Neuronal stem cell (in vitro differentiated cells): ENCODE results near the gene XKR8.

ENCODE experiments used
- DNase-seq: peaks from one replicate; pipeline ENCODE4 v3.0.0-alpha.2; 2013; ENCODE audit warnings: low spot score
- H2AFZ ChIP-seq: one replicate; pipeline ENCODE4 v1.6.1; 2013; ENCODE audit warnings: mild to moderate bottlenecking, low read length, inconsistent platforms
- H2AK5ac ChIP-seq: 2 replicates; pipeline ENCODE4 v1.6.1; 2013; ENCODE audit warnings: low read depth, mild to moderate bottlenecking, inconsistent platforms, low read length, moderate library complexity, mixed read lengths
- H2BK120ac ChIP-seq: 2 replicates; pipeline ENCODE4 v1.6.1; 2013; ENCODE audit warnings: low read depth, mild to moderate bottlenecking, inconsistent platforms, low read length, moderate library complexity, mixed read lengths
- H2BK12ac ChIP-seq: one replicate; pipeline ENCODE4 v1.6.1; 2013; ENCODE audit warnings: low read length, inconsistent platforms
- H2BK15ac ChIP-seq: 2 replicates; pipeline ENCODE4 v1.6.1; 2013; ENCODE audit warnings: mild to moderate bottlenecking, low read length, inconsistent platforms, mixed read lengths
- H2BK5ac ChIP-seq: one replicate; pipeline ENCODE4 v1.6.1; 2013; ENCODE audit warnings: inconsistent platforms, mild to moderate bottlenecking, low read length, moderate library complexity
- H3K14ac ChIP-seq: one replicate; pipeline ENCODE4 v1.6.1; 2013; ENCODE audit warnings: low read length, inconsistent platforms
- H3K18ac ChIP-seq: 2 replicates; pipeline ENCODE4 v1.6.1; 2013; ENCODE audit warnings: low read length, inconsistent platforms
- H3K23ac ChIP-seq: 2 replicates; pipeline ENCODE4 v1.6.1; 2013; ENCODE audit warnings: low read depth, mild to moderate bottlenecking, mixed read lengths, low read length, inconsistent platforms; ENCODE audit not compliant: poor library complexity
- H3K27ac ChIP-seq: replicated peaks from 3 replicates; pipeline ENCODE4 v1.5.1; 2013; ENCODE audit warnings: low read length, inconsistent platforms
- H3K27me3 ChIP-seq, 3 experiments: 2 replicates each; pipeline ENCODE4 v1.6.1; 2013; ENCODE audit warnings: low read length in 3 of 3, mild to moderate bottlenecking in 2 of 3, inconsistent platforms in 1 of 3, low read depth in 1 of 3, mixed read lengths in 1 of 3, moderate library complexity in 1 of 3; ENCODE audit not compliant: control insufficient read depth in 3 of 3, insufficient read depth in 3 of 3
- H3K36me3 ChIP-seq, 2 donors: replicated peaks in 1 of 2; 2 replicates each; pipeline ENCODE4 v1.6.1; 2013; ENCODE audit warnings: low read length in 2 of 2; ENCODE audit not compliant: control insufficient read depth in 2 of 2, insufficient read depth in 2 of 2
- H3K4ac ChIP-seq: 2 replicates; pipeline ENCODE4 v1.6.1; 2013; ENCODE audit warnings: inconsistent platforms, mild to moderate bottlenecking, low read length, moderate library complexity
- H3K4me1 ChIP-seq, 2 donors: 1 replicate in 1 of 2; 2 replicates in 1 of 2; pipeline ENCODE4 v1.6.1; 2013; ENCODE audit warnings: low read length in 2 of 2, low read depth in 1 of 2; ENCODE audit not compliant: control insufficient read depth in 2 of 2, insufficient read depth in 1 of 2
- H3K4me2 ChIP-seq: one replicate; pipeline ENCODE4 v1.6.1; 2013; ENCODE audit warnings: mild to moderate bottlenecking, low read length, inconsistent platforms; ENCODE audit not compliant: insufficient read depth, poor library complexity, severe bottlenecking
- H3K4me3 ChIP-seq, 2 donors: 2 replicates each; pipeline ENCODE4 v1.5.1; 2013; ENCODE audit warnings: low read length in 2 of 2, mild to moderate bottlenecking in 2 of 2, inconsistent platforms in 1 of 2, moderate library complexity in 1 of 2
- H3K79me1 ChIP-seq: one replicate; pipeline ENCODE4 v1.6.1; 2013; ENCODE audit warnings: low read depth, mild to moderate bottlenecking, inconsistent platforms, low read length, moderate library complexity
- H3K9ac ChIP-seq: one replicate; pipeline ENCODE4 v1.6.1; 2013; ENCODE audit warnings: mild to moderate bottlenecking, low read depth, low read length, inconsistent platforms; ENCODE audit not compliant: poor library complexity
- H3K9me3 ChIP-seq, 2 donors: replicated peaks in 1 of 2; 2 replicates each; pipeline versions ENCODE3 to v1.6.1; 2013; ENCODE audit warnings: low read length in 2 of 2, mild to moderate bottlenecking in 2 of 2, inconsistent platforms in 1 of 2, low read depth in 1 of 2, mixed read lengths in 1 of 2, moderate library complexity in 1 of 2; ENCODE audit not compliant: control insufficient read depth in 2 of 2, insufficient read depth in 1 of 2
- H4K8ac ChIP-seq: one replicate; pipeline ENCODE4 v1.6.1; 2013; ENCODE audit warnings: low read depth, mild to moderate bottlenecking, inconsistent platforms, low read length, moderate library complexity
- H4K91ac ChIP-seq: one replicate; pipeline ENCODE4 v1.6.1; 2013; ENCODE audit warnings: low read length, low read depth, mild to moderate bottlenecking, inconsistent platforms; ENCODE audit not compliant: poor library complexity
- WGBS, 2 donors: extraction: QIAGEN DNeasy Blood & Tissue Kit; methylation state at CpG; one replicate each; pipeline ENCODE4 v1.1.7; 2013; ENCODE audit warnings: missing lambda C conversion rate in 2 of 2, mixed read lengths in 1 of 2; ENCODE audit not compliant: insufficient read length in 2 of 2, insufficient replicate concordance in 1 of 2; ENCODE audit errors: extremely low coverage in 2 of 2; 5-methylcytosine and 5-hydroxymethylcytosine counted together

XKR8 gene

GRCh38 chr1:28010969-28011368 lies 51.2 kb downstream of the XKR8 start:
- WGBS, 2 donors, result no CpG with 5 or more reads among the region's 1 CpG
- no peak overlapping the region for H3K18ac ChIP-seq
- H3K4me3 ChIP-seq, result no peak overlapping the region
- no peaks in the 10 kb centered on the region for H3K4me1 ChIP-seq
- H4K91ac ChIP-seq, result no peak overlapping the region
- H3K4ac ChIP-seq, result no peak overlapping the region
- H2BK15ac ChIP-seq, result no peak overlapping the region
- H3K27ac ChIP-seq, result no peak overlapping the region
- no peak overlapping the region for H3K14ac ChIP-seq
- H3K4me2 ChIP-seq, result no peak overlapping the region
- no peak overlapping the region for H3K9ac ChIP-seq
- no peaks in the 10 kb centered on the region for H3K27me3 ChIP-seq
- DNase-seq, result no peak
- H2AK5ac ChIP-seq, result no peak overlapping the region
- no peak overlapping the region for H2BK5ac ChIP-seq
- H3K36me3 ChIP-seq, result peaks cover 5 to 66% of the 10 kb centered on the region in 2 donors
- H2AFZ ChIP-seq, result no peak overlapping the region
- no peak overlapping the region for H2BK12ac ChIP-seq
- no peak overlapping the region for H2BK120ac ChIP-seq
- no peaks in the 10 kb centered on the region for H3K79me1 ChIP-seq
- H3K9me3 ChIP-seq, result no peaks in the 10 kb centered on the region
- no peak overlapping the region for H4K8ac ChIP-seq
- H3K23ac ChIP-seq, result no peak overlapping the region
